Skeletal muscle tissue (tissue), 4 donors: ENCODE results near the gene VILL. TPM values are rescaled to one million over a fixed set of nuclear protein-coding genes. Genes with fewer than 3 reads are reported as not detected.
"Not testable (repeated sequence)": the region's sequence is repeated elsewhere in the genome, so short reads cannot be mapped to it uniquely, and the experiment has no call there.

Experiments
- H3K27ac ChIP-seq: one replicate; pipeline ENCODE4 v1.7.0; 2013; ENCODE audit warnings: mild to moderate bottlenecking, low read depth, low read length, inconsistent platforms
- H3K27me3 ChIP-seq, 3 donors: one replicate each; pipeline ENCODE4 v1.7.0; 2013; ENCODE audit warnings: low read length in 3 of 3; ENCODE audit not compliant: control insufficient read depth in 3 of 3, insufficient read depth in 3 of 3
- H3K36me3 ChIP-seq, 3 donors: one replicate each; pipeline ENCODE4 v1.7.0; 2013; ENCODE audit warnings: low read length in 3 of 3; ENCODE audit not compliant: control insufficient read depth in 3 of 3, insufficient read depth in 3 of 3
- H3K4me1 ChIP-seq, 3 donors: one replicate each; pipeline ENCODE4 v1.7.0; 2013; ENCODE audit warnings: low read length in 3 of 3, mild to moderate bottlenecking in 3 of 3; ENCODE audit not compliant: control insufficient read depth in 3 of 3, insufficient read depth in 3 of 3
- H3K4me3 ChIP-seq, 3 donors: one replicate each; pipeline ENCODE4 v1.7.0; 2013; ENCODE audit warnings: low read length in 3 of 3
- H3K9ac ChIP-seq, 3 donors: one replicate each; pipeline ENCODE4 v1.7.0; 2013; ENCODE audit warnings: low read length in 3 of 3, mild to moderate bottlenecking in 3 of 3, moderate library complexity in 2 of 3, low read depth in 1 of 3
- H3K9me3 ChIP-seq, 3 donors: one replicate each; pipeline ENCODE4 v1.7.0; 2013; ENCODE audit warnings: low read length in 3 of 3; ENCODE audit not compliant: control insufficient read depth in 3 of 3
- total RNA-seq: library from RNA; depleted of rRNA; stranded (reverse); fragments of >200 nt; gene quantifications from one replicate; pipeline ENCODE4 v1.2.3, GENCODE V29; 2014
- donor health status: Osteomylitis.

VILL gene
- total RNA-seq, 1 donor from 2014 or later: 7.8 TPM

GRCh38 chr3:37972056-37972455, 18.5 kb upstream of the VILL start:
- Histone ChIP-seq H3K36me3 (peaks cover 5 to 29% (median 11%) of the 10 kb centered on the region in 3 donors), H3K4me1 (peaks cover 16 to 19% (median 19%) of the 10 kb centered on the region in 3 donors)
- H3K27me3 ChIP-seq, H3K4me3 ChIP-seq, H3K9ac ChIP-seq, H3K9me3 ChIP-seq, H3K27ac ChIP-seq: not testable (repeated sequence)

DNA sequence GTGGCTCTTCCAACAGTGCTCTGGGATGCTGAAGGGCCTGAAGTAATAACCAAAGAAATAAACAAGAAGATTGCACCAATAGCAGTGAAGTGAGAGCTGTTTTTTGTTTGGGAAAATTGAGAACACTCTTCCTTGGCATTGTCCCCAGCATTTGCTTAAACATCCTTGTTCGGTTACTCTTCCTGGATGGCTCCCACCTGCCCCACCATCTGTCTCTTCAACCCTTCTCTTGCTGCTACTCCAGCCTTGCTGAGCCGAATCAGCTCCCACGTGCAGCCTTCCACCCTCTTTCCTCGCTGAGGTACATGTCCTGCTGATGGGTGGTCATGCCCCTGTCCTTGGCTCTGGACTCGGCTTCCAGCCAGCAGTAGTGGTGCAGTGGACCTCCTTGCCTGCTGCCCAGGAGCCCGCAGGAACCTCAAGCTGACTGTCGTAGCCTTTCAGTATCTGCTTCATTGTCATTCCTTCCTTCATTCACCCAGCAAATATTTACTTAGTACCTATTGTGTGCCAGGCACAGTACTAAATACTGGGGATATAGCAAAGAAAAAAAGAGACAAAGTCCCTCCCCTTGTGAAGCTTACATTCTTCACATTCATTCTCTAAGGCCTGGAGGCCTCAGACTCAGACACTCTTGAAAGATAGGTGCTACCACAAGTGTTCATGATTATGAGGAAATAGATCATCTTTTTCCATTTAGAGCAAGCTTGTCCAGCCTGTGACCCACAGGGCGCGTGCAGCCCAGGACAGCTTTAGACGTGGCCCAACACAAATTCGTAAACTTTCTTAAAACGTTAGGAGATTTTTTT, 17.1 kb upstream of the VILL start:
- no peak overlapping the region for H3K27ac ChIP-seq
- no peaks in the 10 kb centered on the region for H3K27me3 ChIP-seq
- peaks cover 5 to 29% (median 11%) of the 10 kb centered on the region in 3 donors for H3K36me3 ChIP-seq
- no peak overlapping the region for H3K4me3 ChIP-seq
- H3K9ac ChIP-seq: no peak overlapping the region
- peaks cover 10 to 16% (median 14%) of the 10 kb centered on the region in 3 donors for H3K4me1 ChIP-seq
- H3K9me3 ChIP-seq: no peaks in the 10 kb centered on the region

DNA sequence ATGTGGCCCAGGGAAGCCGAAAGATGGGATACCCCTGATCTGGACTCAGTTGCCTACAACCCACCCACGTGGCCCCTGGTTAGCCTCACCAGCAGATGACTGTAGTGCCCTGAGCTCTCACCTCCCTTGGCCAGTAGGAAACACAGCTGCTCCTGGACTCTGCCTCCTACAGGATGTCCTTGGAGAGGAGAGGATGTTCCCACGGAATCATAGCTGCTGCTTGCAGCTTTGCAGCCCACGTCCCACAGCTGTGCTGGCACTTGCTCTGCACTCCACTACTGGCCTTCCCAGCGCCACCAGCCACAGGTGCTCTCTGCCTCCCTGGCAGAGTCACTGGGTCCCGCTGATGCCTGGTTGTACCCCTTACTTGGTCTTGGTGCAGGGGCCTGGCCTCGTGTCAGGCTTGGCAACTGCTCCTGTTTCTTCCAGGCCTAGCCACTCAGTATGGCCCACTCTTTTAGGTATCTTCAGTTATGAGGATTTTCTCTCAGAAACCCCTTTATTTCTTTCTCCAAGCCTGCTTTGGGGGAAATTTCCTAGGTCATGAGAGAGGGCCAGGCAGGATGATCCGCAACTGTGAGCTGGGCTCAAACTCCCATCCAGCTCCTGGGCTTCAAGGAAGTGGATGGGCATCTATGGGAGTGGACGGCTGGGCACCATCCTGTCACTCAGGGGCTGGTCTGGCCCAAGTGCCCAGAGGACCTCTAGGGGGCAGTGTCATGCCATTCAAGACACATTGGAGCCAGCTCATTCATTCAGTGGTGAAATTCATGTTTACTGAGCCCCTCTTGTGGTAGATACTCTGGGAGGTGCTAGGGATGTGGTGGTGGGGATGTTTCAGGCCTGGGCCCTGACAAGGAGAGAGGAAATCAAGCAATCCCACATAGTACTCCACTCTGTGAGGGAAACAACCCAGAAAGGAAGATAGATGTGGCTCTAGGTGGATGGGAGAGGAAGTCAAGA, 16.2 kb upstream of the VILL start:
- Histone ChIP-seq H3K9me3 (no peaks in the 10 kb centered on the region), H3K36me3 (peaks cover 5 to 29% (median 11%) of the 10 kb centered on the region in 3 donors), H3K4me3 (no peak overlapping the region), H3K27me3 (no peaks in the 10 kb centered on the region), H3K4me1 (peaks cover 2 to 6% (median 5%) of the 10 kb centered on the region in 3 donors), H3K9ac (no peak overlapping the region), H3K27ac (no peak overlapping the region)

DNA sequence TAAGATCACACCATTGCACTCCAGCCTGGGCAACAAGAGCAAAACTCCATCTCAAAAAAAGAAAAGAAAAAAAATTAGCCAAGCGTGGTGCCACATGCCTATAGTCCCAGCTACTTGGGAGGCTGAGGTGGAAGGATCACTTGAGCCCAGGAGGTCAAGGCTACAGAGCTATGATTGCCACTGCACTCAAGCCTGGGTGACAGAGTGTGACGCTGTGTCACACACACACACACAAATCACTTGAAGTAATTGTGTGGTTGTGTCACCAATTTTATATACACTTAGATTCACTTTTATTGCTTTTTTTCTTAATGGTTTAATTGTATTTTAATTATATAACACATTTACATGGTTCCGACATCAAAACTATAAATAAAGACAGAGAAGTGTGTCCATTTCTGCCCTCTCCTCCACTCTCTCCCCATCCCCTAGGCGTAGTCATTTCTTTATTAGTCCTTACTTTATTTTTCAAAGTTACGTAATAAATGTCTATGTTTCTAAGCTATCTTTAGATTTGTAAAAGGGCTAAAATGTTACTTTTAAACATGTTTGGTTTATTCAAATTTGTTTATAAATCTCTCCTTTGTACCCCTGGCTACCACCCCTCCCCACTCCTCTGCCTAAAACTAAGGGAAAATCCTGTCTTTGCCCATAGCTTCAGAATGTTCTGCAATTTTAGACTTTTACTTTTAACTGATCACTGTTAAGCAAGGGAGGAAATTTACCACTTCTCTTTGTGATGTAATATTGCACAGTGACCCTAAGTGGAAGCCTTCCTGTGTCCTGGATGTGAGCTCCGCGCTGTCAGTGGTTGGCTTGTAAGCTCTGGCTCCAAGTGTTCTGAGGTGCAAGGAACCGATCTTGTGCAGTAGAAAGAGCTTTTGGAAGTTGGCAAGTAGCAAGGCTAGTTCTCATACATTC, 10.8 kb upstream of the VILL start:
- H3K4me1 ChIP-seq: no peaks in the 10 kb centered on the region
- peaks cover 11 to 26% (median 13%) of the 10 kb centered on the region in 3 donors for H3K36me3 ChIP-seq
- no peak overlapping the region for H3K9ac ChIP-seq
- no peaks in the 10 kb centered on the region for H3K27me3 ChIP-seq
- H3K9me3 ChIP-seq: no peaks in the 10 kb centered on the region
- H3K27ac ChIP-seq: no peak overlapping the region
- H3K4me3 ChIP-seq: no peak overlapping the region

DNA sequence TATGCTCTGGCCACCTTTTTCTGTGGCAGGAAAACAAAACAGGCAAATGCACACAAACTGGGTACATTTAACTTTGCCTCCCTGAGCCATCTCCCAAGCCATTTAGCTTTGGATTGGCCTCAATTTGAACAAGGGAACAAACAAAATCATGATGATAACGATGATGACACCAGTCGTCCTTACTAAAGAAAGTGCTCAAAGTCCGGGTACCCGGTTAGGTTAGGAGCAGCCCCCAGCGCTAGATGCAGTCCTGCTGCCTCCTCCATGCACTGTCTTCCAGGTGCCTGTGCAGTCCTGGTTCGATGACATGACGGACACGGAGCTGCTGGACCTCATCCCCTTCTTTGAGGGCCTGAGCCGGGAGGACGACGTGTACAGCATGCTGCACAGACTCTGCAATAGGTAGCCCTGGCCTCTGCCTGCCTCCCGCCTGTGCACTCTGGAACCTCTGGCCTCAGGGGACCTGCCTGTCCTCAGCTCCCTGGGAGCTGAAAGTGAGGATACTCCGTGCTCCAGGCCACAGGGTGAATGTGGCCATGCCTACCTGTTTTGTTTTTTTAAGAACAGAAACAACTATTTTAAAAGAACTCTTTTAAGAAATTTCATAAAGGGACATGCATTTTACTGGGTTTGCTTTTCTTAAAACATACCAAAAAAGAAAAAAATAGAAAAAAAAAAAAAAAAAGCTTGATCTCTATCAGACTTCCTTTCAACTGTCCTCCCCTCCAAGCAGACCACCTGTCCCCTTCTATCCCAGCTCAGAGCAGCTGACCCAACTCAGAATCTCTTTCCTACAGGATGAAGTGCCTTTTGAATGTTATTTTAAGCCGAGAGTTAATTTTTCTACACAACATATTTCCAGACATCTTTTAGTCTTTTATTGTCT, 9.9 kb upstream of the VILL start:
- Histone ChIP-seq H3K9ac (peak overlapping the region in 1 of 3 donors; percentile 8), H3K27me3 (no peaks in the 10 kb centered on the region), H3K27ac (no peak overlapping the region), H3K36me3 (peaks cover 9 to 25% (median 11%) of the 10 kb centered on the region in 3 donors), H3K4me3 (no peak overlapping the region), H3K4me1 (peaks cover 0 to 6% (median 5%) of the 10 kb centered on the region in 3 donors), H3K9me3 (no peaks in the 10 kb centered on the region)

DNA sequence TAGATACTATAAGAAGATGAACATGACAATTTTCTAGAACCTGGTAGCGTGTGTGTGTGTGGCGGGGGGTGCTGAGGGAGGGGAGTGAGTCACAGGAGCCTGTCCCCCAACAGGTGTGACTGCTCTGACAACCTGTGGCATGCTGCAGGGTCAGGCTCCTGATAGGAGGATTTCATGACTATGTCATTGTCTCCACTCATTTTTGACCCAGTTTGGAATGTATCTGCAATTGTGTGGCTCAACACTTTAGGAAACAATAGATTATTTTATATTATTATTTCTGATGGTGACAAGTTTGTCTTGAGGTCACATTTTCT, 9.3 kb upstream of the VILL start:
- Histone ChIP-seq H3K36me3 (peaks cover 6 to 23% (median 9%) of the 10 kb centered on the region in 3 donors), H3K27me3 (no peaks in the 10 kb centered on the region), H3K9ac (no peak overlapping the region), H3K4me1 (peaks cover 0 to 10% (median 9%) of the 10 kb centered on the region in 3 donors), H3K4me3 (no peak overlapping the region), H3K9me3 (no peaks in the 10 kb centered on the region), H3K27ac (no peak overlapping the region)

- Histone ChIP-seq H3K27me3 (no peaks in the 10 kb centered on the region), H3K9me3 (no peaks in the 10 kb centered on the region), H3K4me3 (no peak overlapping the region), H3K27ac (no peak overlapping the region), H3K9ac (no peak overlapping the region), H3K4me1 (peaks cover 0 to 10% (median 9%) of the 10 kb centered on the region in 3 donors), H3K36me3 (peaks cover 6 to 18% (median 6%) of the 10 kb centered on the region in 3 donors)
Observed at GRCh38 chr3:37982331-37982730, 8.3 kb upstream of the VILL start.

DNA sequence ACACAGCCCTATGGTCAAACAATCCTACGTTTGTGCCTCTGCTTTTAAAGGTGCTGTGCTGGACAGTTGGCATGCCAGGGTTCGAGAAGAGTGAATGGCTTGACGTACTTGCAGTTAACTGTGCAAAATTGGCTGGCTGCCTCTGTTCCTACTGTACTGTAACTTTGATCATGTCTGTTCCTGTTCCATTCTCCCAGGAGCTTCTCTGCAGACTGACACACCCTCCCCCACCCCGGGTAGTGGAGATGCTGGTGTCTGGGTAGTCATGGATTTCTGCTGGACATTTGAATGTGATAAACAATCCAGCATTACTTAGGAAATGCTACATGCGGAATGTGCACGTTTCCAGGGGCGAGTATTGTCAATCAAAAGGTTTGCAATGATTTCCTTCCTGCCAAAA, 6.5 kb upstream of the VILL start:
- H3K4me3 ChIP-seq: no peak overlapping the region
- no peak overlapping the region for H3K9ac ChIP-seq
- no peaks in the 10 kb centered on the region for H3K9me3 ChIP-seq
- peaks cover 6 to 18% (median 6%) of the 10 kb centered on the region in 3 donors for H3K36me3 ChIP-seq
- H3K4me1 ChIP-seq: peaks cover 0 to 10% (median 9%) of the 10 kb centered on the region in 3 donors
- no peak overlapping the region for H3K27ac ChIP-seq
- H3K27me3 ChIP-seq: no peaks in the 10 kb centered on the region

GRCh38 chr3:37984596-37984995, 6.0 kb upstream of the VILL start:
- Histone ChIP-seq H3K27ac (no peak overlapping the region), H3K4me3 (no peak overlapping the region)

More at GRCh38 chr3:37984596-37984995, 6.0 kb upstream of the VILL start:
- Histone ChIP-seq H3K36me3 (peaks cover 6 to 18% (median 6%) of the 10 kb centered on the region in 3 donors), H3K4me1 (peaks cover 0 to 10% (median 9%) of the 10 kb centered on the region in 3 donors), H3K27me3 (no peaks in the 10 kb centered on the region), H3K9me3 (no peaks in the 10 kb centered on the region), H3K9ac (no peak overlapping the region)
